H1 (cell line): Measurements from ENCODE around the gene ABHD16B.

ENCODE experiments used
- CTCF ChIP-seq, 3 experiments: IDR thresholded peaks; 1 replicate in 2 of 3; 2 replicates in 1 of 3; pipeline versions ENCODE4 v1.5.1 to v1.6.1; 2011; ENCODE audit warnings: low read length in 3 of 3, mild to moderate bottlenecking in 3 of 3, inconsistent platforms in 2 of 3, low read depth in 1 of 3, moderate library complexity in 1 of 3; ENCODE audit not compliant: insufficient read depth in 1 of 3; ENCODE audit errors: control extremely low read depth in 1 of 3
- JUND ChIP-seq: IDR thresholded peaks from 2 replicates; pipeline ENCODE4 v1.6.1; 2011; ENCODE audit warnings: mild to moderate bottlenecking, improper control_type of control experiment, low read length
- MAFK ChIP-seq: IDR thresholded peaks from 2 replicates; pipeline ENCODE4 v1.6.1; 2012; ENCODE audit warnings: low read depth, mild to moderate bottlenecking, improper control_type of control experiment, low read length
- SP1 ChIP-seq: IDR thresholded peaks from 2 replicates; pipeline ENCODE4 v1.6.1; 2011; ENCODE audit warnings: low read depth, low read length
- TAF1 ChIP-seq: IDR thresholded peaks from 2 replicates; pipeline ENCODE4 v1.6.1; 2011; ENCODE audit warnings: mild to moderate bottlenecking, low read depth, low read length

- TF ChIP-seq CTCF (IDR thresholded peaks at IDR 0.05; ENCODE audit: control extremely low read depth in 1 of 3, insufficient read depth in 1 of 3, low read depth in 1 of 3, low read length in 3 of 3) (no peak), JUND (no peak), TAF1 (no peak), SP1 (no peak), MAFK (no peak)
Measured at GRCh38 chr20:63850689-63851547, 10.4 kb upstream of the ABHD16B start.
